Hepatocyte (in vitro differentiated cells): ENCODE results near the gene ABTB1. TPM values are rescaled to one million over a fixed set of nuclear protein-coding genes. Genes with fewer than 3 reads are reported as not detected.

ENCODE experiments used
- DNase-seq: peaks from one replicate; pipeline ENCODE4 v3.0.0-alpha.2; 2016; ENCODE audit warnings: low spot score
- H2AFZ ChIP-seq: fragments of 200-600 bp; sonication (generic); 2 replicates; pipeline ENCODE4 v1.6.0; 2016; ENCODE audit warnings: antibody characterized with exemption, mild to moderate bottlenecking
- H3K27ac ChIP-seq: fragments of 200-600 bp; sonication (generic); 2 replicates; pipeline ENCODE4 v1.5.1; 2016; ENCODE audit warnings: mild to moderate bottlenecking
- H3K27me3 ChIP-seq: fragments of 200-600 bp; sonication (generic); 2 replicates; pipeline ENCODE4 v1.6.1; 2016
- H3K36me3 ChIP-seq: fragments of 200-600 bp; sonication (generic); replicated peaks from 2 replicates; pipeline ENCODE4 v1.5.1; 2016; ENCODE audit warnings: low read depth; ENCODE audit not compliant: insufficient read depth
- H3K4me1 ChIP-seq: fragments of 200-600 bp; sonication (generic); 2 replicates; pipeline ENCODE4 v1.5.1; 2016; ENCODE audit warnings: mild to moderate bottlenecking, moderate library complexity; ENCODE audit not compliant: insufficient read depth
- H3K4me2 ChIP-seq: fragments of 200-600 bp; sonication (generic); 2 replicates; pipeline ENCODE4 v1.6.0; 2016
- H3K4me3 ChIP-seq: fragments of 200-600 bp; sonication (generic); 2 replicates; pipeline ENCODE4 v1.5.1; 2016; ENCODE audit warnings: mild to moderate bottlenecking
- H3K79me2 ChIP-seq: fragments of 200-600 bp; sonication (generic); 2 replicates; pipeline ENCODE4 v1.6.0; 2017; ENCODE audit warnings: mild to moderate bottlenecking
- H3K9me2 ChIP-seq: fragments of 200-600 bp; sonication (generic); replicated peaks from 2 replicates; pipeline ENCODE4 v1.6.0; 2017; ENCODE audit warnings: mild to moderate bottlenecking; ENCODE audit not compliant: insufficient read depth
- H3K9me3 ChIP-seq: fragments of 200-600 bp; sonication (generic); 2 replicates; pipeline ENCODE4 v1.5.1; 2016; ENCODE audit warnings: low read depth, mild to moderate bottlenecking
- H4K20me1 ChIP-seq: fragments of 200-600 bp; sonication (generic); 2 replicates; pipeline ENCODE4 v1.6.0; 2016; ENCODE audit warnings: mild to moderate bottlenecking; ENCODE audit not compliant: insufficient read depth, poor library complexity, severe bottlenecking
- EZH2 ChIP-seq: fragments of 200-600 bp; sonication (generic); IDR thresholded peaks from 2 replicates; pipeline ENCODE4 v1.6.1; 2016; ENCODE audit warnings: antibody characterized with exemption, mild to moderate bottlenecking, borderline replicate concordance
- EZH2phosphoT487 ChIP-seq: fragments of 200-600 bp; sonication (generic); IDR thresholded peaks from one replicate; pipeline ENCODE4 v1.6.1; 2018; ENCODE audit warnings: antibody characterized with exemption, mild to moderate bottlenecking, low read depth, moderate library complexity; ENCODE audit not compliant: unreplicated experiment, severe bottlenecking
- WGBS: methylation state at CpG from one replicate; pipeline ENCODE4 v1.1.6; 2016; ENCODE audit warnings: low lambda C conversion rate; ENCODE audit errors: missing lambda C conversion rate; 5-methylcytosine and 5-hydroxymethylcytosine counted together
- polyA plus RNA-seq: library from polyadenylated mRNA; unstranded; fragments of >200 nt; fragmentation: Nextera tagmentation; extraction: Ambion mirVana; gene quantifications from 2 replicates; pipeline ENCODE4 v1.2.1, GENCODE V29; 2016
- total RNA-seq: library from RNA; depleted of rRNA; stranded (reverse); fragments of >200 nt; gene quantifications from 2 replicates; pipeline ENCODE4 v1.2.3, GENCODE V29; 2014
- TF ChIP-seq, protein P1 (sequence below): fragments of 200-600 bp; sonication (generic); IDR thresholded peaks from 2 replicates; pipeline ENCODE4 v1.5.1; 2016; ENCODE audit warnings: antibody characterized with exemption, mild to moderate bottlenecking; ENCODE audit not compliant: poor library complexity

Gene ABTB1
- total RNA-seq (4.7 and 8.7 TPM in 2 replicates), polyA plus RNA-seq (13.8 and 23.8 TPM in 2 replicates)

DNA sequence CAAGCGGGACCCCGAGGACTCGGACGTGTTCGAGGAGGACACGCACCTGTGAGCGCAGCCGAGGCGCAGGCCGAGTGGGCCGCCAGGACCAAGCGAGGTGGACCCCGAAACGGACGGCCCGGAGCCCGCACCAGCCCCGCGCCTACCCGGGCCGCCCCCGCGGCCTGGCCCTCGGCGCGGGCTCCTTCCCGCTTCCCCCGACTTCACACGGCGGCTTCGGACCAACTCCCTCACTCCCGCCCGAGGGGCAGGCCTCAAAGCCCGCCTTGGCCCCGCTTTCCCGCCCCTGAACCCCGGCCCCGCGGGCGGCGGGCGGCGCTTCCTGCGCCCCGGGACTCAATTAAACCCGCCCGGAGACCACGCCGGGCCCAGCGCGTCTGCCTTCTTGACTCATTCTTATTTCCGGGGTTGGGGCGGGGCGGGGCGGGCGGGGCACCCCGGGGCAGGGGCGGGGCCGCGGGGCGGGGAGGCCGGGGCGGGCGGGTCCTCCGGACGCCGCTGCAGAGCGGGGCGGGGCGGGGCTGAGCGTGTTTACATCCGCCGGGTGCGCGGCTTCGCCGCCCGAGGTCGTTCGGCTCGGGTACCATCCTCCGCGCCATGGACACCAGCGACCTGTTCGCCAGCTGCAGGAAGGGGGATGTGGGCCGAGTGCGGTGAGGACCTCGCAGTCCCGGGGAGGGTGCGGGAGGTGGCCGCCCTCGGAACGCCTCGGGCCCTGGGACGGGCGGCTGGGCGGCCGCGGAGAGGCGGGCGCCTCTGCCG is at the start of gene ABTB1:
TSS of gene ABTB1 (plus strand) at position 524 of the 762 bp plus-strand sequence. CDS start at position 598, 74 bp downstream.
- H2AFZ ChIP-seq = peak within 1 kb of the TSS; percentile 96
- 2% methylated on average over 10 of the region's 102 CpGs for WGBS
- no peak for TF ChIP-seq EZH2phosphoT487
- no peak for TF ChIP-seq EZH2
- TF ChIP-seq, protein P1, sequence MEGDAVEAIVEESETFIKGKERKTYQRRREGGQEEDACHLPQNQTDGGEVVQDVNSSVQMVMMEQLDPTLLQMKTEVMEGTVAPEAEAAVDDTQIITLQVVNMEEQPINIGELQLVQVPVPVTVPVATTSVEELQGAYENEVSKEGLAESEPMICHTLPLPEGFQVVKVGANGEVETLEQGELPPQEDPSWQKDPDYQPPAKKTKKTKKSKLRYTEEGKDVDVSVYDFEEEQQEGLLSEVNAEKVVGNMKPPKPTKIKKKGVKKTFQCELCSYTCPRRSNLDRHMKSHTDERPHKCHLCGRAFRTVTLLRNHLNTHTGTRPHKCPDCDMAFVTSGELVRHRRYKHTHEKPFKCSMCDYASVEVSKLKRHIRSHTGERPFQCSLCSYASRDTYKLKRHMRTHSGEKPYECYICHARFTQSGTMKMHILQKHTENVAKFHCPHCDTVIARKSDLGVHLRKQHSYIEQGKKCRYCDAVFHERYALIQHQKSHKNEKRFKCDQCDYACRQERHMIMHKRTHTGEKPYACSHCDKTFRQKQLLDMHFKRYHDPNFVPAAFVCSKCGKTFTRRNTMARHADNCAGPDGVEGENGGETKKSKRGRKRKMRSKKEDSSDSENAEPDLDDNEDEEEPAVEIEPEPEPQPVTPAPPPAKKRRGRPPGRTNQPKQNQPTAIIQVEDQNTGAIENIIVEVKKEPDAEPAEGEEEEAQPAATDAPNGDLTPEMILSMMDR = no peak
- peak; percentile 94 for DNase-seq
- H3K36me3 ChIP-seq = no peaks in the 10 kb centered on the region
- peaks cover 5% of the 10 kb centered on the region for H3K4me1 ChIP-seq
- H3K4me2 ChIP-seq = peak within 1 kb of the TSS; percentile 100
- H4K20me1 ChIP-seq = no peaks in the 10 kb centered on the region
- H3K79me2 ChIP-seq = no peaks in the 10 kb centered on the region
- H3K9me2 ChIP-seq = no peaks in the 10 kb centered on the region
- H3K9me3 ChIP-seq = no peaks in the 10 kb centered on the region
- peak within 1 kb of the TSS; percentile 99 for H3K4me3 ChIP-seq
- no peaks in the 10 kb centered on the region for H3K27me3 ChIP-seq
- peak within 1 kb of the TSS; percentile 84 for H3K27ac ChIP-seq

DNA sequence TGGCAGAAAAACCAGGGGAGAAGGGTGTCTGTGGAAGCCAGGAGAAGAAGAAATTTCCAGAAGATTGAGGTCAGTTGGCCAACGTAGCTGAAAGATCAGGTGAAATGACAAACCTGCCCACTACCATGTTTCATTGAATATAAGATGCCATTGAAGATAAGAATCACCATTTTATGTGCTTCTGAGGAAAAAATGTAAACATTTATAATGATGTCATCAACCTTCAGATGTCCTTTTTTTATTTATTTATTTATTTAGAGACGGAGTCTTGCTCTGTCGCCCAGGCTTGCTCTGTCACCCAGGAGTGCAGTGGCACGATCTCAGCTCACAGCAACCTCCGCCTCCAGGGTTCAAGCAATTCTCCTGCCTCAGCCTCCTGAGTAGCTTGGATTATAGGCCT is 48.7 kb upstream of the ABTB1 start:
- H3K4me3 ChIP-seq = no peak overlapping the region
- no peak overlapping the region for H3K4me2 ChIP-seq
- no peaks in the 10 kb centered on the region for H3K9me3 ChIP-seq
- H3K9me2 ChIP-seq = no peaks in the 10 kb centered on the region
- no peak overlapping the region for H2AFZ ChIP-seq
- H3K36me3 ChIP-seq = no peaks in the 10 kb centered on the region
- DNase-seq = no peak
- no peaks in the 10 kb centered on the region for H3K79me2 ChIP-seq
- H4K20me1 ChIP-seq = no peaks in the 10 kb centered on the region
- H3K4me1 ChIP-seq = no peaks in the 10 kb centered on the region
- 91% methylated on average over 5 of the region's 5 CpGs for WGBS
- TF ChIP-seq EZH2 (no peak), EZH2phosphoT487 (no peak)
- TF ChIP-seq, protein P1 = no peak
- peaks cover 26% of the 10 kb centered on the region for H3K27me3 ChIP-seq
- no peak overlapping the region for H3K27ac ChIP-seq

DNA sequence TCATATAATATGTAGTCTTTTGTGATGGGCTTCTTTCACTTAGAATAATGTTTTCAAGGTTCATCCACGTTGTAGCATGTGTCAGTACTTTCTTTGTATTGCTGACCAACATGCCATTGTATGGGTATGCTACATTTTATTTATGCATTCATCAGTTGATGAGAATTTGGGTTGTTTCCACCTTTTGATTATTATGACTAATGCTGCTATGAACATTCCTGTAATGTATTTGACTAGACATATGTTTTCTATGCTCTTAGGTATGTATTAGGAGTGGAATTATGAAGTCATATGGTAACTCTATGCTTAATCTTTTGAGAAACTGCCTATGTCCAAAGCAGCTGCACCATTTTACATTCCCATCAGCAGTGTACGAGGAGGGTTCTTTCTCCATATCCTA is 46.9 kb upstream of the ABTB1 start:
- Histone ChIP-seq H3K4me2 (no peak overlapping the region), H3K4me3 (no peak overlapping the region), H3K4me1 (no peaks in the 10 kb centered on the region), H3K9me3 (no peaks in the 10 kb centered on the region), H3K9me2 (no peaks in the 10 kb centered on the region), H3K27me3 (peaks cover 35% of the 10 kb centered on the region), H3K27ac (no peak overlapping the region), H3K36me3 (no peaks in the 10 kb centered on the region), H3K79me2 (no peaks in the 10 kb centered on the region), H2AFZ (no peak overlapping the region), H4K20me1 (no peaks in the 10 kb centered on the region)
- WGBS = 75% methylated on average over 2 of the region's 2 CpGs
- DNase-seq = no peak
- no peak for TF ChIP-seq EZH2
- TF ChIP-seq, protein P1 = no peak
- no peak for TF ChIP-seq EZH2phosphoT487
